ENCODE results near the gene SAXO1.
"Not testable (repeated sequence)": the region's sequence is repeated elsewhere in the genome, so short reads cannot be mapped to it uniquely, and the experiment has no call there.

The SAXO1 gene

GRCh38 chr9:18969128-18969527 is 63.9 kb downstream of the SAXO1 start:
- DNase-seq, result no peak

DNA sequence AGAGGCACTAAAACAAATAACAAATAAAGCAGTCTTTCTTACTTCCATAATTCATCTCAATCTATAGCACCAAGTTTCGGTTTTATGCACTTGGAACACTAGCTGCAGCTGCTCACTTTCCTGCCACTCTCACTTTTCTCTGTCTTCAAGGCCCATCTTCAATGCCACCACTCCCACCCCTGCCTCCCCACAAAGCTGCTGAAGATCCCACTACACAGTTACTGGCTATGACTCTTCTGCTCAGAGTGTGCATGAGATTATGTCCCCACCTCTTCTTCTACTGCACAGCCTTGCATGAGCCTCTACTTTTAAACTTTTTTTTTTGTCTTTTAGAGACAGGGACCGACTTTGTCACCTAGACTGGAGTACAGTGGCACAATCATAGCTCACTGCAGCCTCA is 77.4 kb downstream of the SAXO1 start:
- DNase-seq, result no peak

GRCh38 chr9:18951936-18952335 is 81.1 kb downstream of the SAXO1 start:
- DNase-seq, result no peak

DNA sequence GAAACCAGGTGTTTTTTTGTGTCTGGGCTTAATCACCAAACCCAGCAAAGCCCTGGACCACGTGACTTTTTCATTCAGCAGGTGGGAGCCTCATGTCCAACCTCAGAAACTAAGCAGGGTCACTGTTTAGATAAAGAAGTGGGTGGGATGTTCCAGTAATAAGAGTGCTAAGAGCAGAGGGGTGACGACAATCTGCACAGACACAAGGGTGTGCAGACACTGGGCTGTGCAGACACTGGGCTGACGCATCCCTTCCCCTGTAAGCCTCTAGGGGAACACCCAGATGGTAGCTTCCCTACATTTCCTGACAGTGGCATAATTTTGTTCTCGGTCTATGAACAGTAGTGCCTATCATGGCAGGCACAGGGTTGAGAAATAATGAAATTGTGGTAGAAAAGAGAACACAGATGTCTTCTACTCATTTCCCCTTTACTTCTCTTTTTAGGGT is 85.1 kb downstream of the SAXO1 start:
- DNase-seq, result no peak

DNA sequence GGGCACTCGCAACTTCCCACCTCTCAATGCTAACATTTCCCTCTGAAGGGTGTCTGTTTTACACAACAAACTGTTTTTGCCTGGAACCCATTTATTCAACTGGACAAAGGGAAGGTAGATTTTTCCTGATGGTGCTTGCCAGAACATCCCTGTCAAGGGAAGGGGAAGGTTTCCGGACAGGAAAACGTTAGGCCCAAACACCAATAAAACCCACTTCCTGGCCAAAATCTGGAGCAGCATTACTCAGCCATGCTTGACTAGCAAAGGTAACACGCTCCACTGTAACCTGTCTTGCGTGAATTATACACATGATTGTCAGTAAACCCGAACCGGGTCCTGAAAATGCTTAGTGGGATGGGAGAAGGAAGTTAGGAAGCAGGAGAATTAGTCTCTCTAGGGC is 90.2 kb downstream of the SAXO1 start:
- DNase-seq, result no peak

DNA sequence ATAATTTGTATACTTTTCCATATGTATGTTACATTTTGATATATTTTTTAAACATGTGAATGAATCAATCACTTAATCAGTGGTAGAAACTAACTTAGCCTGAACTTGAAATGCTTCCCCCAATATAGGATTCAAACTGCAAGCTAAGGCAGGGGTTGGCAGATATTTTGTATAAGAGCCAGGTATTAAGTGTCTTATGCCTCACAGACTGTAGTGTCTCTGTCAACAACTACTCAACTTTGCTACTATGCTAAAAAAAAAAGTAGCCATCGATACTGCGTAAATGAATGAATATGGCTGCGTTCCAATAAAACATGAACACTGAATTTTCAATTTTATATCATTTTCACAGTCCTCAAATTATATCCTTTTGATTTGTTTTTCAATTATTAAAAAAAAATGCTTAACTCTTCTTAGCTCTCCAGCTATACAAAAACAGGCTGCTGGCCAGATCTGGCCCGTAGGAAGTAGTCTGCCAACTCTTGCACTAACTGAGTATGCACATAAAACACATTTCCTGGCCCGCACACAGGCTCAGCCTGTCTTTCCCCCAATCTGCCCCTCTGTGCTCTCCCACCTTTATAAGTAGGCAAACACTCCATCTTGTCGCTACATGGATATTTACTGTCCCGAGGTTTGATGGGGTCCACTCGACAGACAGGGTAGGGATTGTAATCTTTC is 91.8 kb downstream of the SAXO1 start:
- DNase-seq, result no peak

DNA sequence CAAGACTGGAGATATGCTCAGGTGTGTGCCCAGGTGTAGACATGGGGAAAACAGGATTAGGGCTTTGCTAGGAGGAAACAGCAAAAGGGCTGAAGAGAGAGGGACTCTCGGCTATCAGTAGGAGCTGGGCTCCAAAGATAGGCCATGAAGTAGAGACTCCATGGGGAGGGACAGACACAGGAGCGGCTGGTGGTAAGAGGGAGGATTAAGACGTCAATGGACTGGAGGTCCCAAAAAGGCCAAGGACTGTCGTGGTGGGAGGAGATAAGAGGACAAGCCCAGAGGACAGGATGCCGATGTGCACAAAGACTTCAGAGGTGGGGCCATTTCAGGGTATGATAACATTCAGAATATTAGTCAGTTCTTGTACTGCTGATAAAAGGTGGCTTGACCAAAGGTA is 93.1 kb downstream of the SAXO1 start:
- no peak for DNase-seq

DNA sequence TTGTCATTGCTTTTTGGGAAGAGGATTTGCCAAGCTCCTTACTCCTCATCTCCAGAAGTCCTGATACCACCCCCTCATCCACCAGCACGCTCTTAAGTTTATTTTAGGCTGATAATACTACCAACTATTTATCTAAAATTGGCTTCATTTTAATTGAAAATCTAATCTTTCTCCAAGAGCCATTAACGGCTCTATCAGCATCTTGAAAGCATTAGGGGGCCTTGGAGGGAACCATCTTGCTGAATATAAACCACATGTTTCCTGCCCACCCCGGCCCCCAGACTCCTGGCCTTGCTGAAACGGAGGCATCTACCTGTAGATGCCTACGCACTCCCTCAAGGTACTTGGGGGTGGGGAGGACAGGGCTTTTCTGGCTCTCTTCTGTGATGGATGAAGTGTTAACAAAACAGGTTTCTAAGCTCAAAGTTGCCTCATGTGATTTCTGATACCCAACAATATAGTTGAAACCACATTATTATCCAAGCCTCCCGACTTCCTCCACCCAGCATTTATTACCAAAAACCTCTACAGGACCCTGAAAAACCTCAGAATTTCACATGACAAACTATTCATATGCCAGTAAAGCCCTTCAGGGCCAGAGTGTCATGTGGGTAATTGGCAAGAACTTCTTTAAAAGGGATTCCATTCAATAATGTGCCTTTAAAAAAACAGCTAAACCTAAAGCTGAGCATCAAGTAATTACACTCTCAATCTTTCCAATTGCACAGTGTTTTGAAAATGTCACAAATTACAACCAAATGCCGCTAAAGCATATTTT is 96.7 kb downstream of the SAXO1 start:
- DNase-seq, result no peak

GRCh38 chr9:18935541-18935940 is 97.5 kb downstream of the SAXO1 start:
- no peak for DNase-seq

DNA sequence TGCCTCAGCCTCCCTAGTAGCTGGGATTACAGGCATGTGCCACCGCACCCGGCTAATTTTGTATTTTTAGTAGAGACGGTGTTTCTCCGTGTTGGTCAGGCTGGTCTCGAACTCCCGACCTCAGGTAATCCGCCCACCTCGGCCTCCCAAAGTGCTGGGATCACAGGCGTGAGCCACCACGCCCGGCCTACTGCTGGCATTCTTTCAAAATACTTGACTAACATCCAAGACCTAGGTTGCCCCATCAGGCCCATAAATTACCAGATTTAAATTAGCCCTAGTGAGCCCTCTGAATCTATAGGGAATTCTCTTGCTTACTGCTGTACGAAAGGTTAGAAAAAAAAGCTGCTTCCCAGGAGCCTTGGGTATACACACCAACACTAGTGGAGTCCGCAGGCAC is 102.4 kb downstream of the SAXO1 start:
- DNase-seq, result not testable (repeated sequence)

GRCh38 chr9:18928711-18929110 is 104.3 kb downstream of the SAXO1 start:
- no peak for DNase-seq

GRCh38 chr9:18926513-18926912 is 106.5 kb downstream of the SAXO1 start:
- DNase-seq, result no peak

- no peak for DNase-seq
Measured at GRCh38 chr9:18925880-18926279, 107.1 kb downstream of the SAXO1 start.

- DNase-seq, result no peak
Measured at GRCh38 chr9:18923671-18924430, 109.2 kb downstream of the SAXO1 start.

- no peak for DNase-seq
Measured at GRCh38 chr9:18923167-18923566, 109.8 kb downstream of the SAXO1 start.

- no peak for DNase-seq
Measured at GRCh38 chr9:18922161-18922885, 110.7 kb downstream of the SAXO1 start.

- no peak for DNase-seq
Measured at GRCh38 chr9:18921366-18922075, 111.5 kb downstream of the SAXO1 start.

DNA sequence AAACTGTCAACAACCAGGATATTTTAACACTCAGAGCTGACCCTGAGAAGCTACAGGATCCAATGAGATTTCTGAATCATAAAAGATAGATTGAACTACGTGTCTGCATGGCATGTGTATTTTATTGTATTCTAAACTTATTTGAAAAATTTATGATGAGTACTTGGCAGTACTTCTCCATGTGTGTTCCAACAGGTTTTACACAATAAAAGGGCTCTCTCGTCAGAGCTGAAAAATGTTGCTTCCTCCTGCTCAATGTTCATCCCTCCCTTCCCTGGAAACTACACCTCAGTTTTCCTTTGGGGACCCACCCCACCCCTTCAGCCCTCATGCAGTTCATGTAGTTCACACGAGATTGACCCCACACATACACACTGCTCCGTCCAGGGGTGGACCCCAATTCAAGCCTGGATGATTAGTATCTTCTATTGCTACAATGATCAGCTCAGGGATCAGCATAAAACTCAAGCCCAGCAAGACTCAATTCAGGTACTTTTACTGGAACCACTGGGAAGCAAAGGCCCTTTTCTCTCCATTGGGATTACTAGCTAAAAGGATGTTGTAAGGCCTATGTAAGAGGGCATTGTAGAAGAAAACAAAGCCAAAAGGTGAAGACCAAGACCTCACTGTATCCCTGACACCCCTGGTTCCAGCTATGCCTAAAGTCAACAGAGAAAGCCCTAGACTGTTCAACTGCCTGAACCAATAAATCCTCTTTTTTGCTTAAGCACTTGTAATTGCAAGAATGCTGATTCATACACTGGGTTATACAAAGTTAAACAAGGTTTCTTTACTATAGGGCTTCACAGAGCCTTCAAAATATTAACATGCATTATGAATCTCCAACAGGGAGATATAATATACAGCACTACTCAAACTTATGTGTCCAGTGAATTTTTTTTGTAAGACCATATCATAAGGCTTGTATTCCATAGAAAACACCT is 112.6 kb downstream of the SAXO1 start:
- DNase-seq, result no peak

DNA sequence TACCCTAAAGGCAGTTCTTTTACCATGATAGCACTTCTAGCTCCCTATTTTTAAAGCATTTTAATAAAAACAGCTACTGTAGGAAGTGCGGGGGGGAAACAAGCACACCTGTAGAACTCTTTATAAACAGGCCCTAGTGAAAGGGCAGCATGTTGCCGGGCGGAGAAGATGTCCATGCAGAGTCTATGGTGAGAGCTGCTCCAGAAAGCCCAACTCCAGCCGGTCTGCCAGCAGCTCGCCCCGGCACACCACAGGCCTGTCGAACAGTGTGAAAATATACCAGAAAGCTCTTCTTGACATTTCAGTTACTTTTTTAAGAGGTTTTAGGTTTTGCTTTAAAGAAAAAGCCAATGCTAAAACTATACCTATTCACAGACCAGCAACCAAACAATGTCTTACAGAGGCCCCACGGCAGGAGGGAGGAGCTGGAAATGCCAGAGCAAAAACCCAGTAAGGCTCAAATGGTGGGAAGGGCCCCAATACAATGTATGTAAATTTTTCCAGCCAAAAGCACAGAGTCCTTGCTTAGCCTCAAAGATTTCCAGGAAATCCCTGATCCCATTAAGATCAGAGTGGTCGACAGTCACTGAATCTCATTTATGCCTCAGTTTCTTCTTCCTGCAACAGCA is 121.2 kb downstream of the SAXO1 start:
- DNase-seq, result no peak

DNA sequence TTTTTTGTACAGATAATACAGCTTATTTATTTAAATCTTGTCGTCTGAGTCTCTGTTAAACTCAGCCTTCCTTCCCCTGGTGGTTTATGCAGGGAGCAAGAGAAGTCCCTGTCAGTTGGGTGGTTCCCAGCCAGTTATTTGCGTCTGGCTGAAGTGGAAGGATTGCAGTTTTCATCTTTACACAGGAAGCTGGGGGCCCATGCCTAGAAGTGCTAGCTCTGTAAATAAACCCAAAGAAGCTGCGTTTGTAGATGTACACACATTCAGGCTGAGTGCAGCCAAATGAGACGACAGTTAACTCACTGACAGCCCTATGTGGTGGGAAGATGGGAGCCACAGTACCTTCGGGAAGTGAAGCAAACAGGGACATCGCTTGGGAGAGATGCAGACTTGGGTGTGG is 122.1 kb downstream of the SAXO1 start:
- DNase-seq, result no peak

- DNase-seq, result no peak
Measured at GRCh38 chr9:18910435-18910834, 122.6 kb downstream of the SAXO1 start.

Measured in OCI-M1 (cell line).